ENCODE measurements around the gene ACR. TPM values are rescaled to one million over a fixed set of nuclear protein-coding genes. Genes with fewer than 3 reads are reported as not detected.

ACR gene
- total and polyA plus RNA-seq, 2 experiments from 2014 or later, result not detected

- Mint-ChIP-seq H3K27ac (no peak overlapping the region), H3K36me3 (ENCODE audit: low read depth) (no peaks in the 10 kb centered on the region; the same call in 2 of the 3 replicates), H3K4me1 (peaks cover 8% of the 10 kb centered on the region; the same call in 2 of the 3 replicates), H3K9me3 (no peaks in the 10 kb centered on the region), H3K27me3 (ENCODE audit: insufficient read depth, low read depth, poor library complexity) (peaks cover 27% of the 10 kb centered on the region), H3K4me3 (no peak overlapping the region)
- DNase-seq (ENCODE audit: low spot score) (no peak), ATAC-seq (no peak)
- Histone ChIP-seq H3K4me1 (ENCODE audit: insufficient read depth) (no peaks in the 10 kb centered on the region), H3K79me2 (replicated peaks; ENCODE audit: insufficient read depth) (no peaks in the 10 kb centered on the region), H4K20me1 (replicated peaks; ENCODE audit: insufficient read depth) (no peaks in the 10 kb centered on the region), H3K4me3 (no peak overlapping the region), H3K36me3 (ENCODE audit: insufficient read depth) (no peaks in the 10 kb centered on the region), H3K9me2 (ENCODE audit: insufficient read depth) (no peaks in the 10 kb centered on the region), H2AFZ (no peak overlapping the region), H3F3A (replicated peaks; ENCODE audit: low read depth) (no peaks in the 10 kb centered on the region), H3K27ac (ENCODE audit: low read depth) (no peak overlapping the region), H3K27me3 (ENCODE audit: insufficient read depth) (peaks cover 19% of the 10 kb centered on the region), H3K4me2 (no peak overlapping the region)
- TF ChIP-seq POLR2AphosphoS5 (IDR thresholded peaks at IDR 0.05; ENCODE audit: low read depth) (no peak), EZH2phosphoT487 (IDR thresholded peaks at IDR 0.05; ENCODE audit: unreplicated experiment) (no peak), CREB1 (CRISPR knock-in tag; IDR thresholded peaks at IDR 0.05; ENCODE audit: low read depth) (no peak), ZNF462 (CRISPR knock-in tag; IDR thresholded peaks at IDR 0.05) (no peak), NANOG (IDR thresholded peaks at IDR 0.05; ENCODE audit: borderline replicate concordance) (no peak), ZNF331 (CRISPR knock-in tag; IDR thresholded peaks at IDR 0.05; ENCODE audit: low read depth) (no peak), ZNF114 (CRISPR knock-in tag; IDR thresholded peaks at IDR 0.05) (no peak), REST (IDR thresholded peaks at IDR 0.05; ENCODE audit: unreplicated experiment) (no peak), JUNB (IDR thresholded peaks at IDR 0.05; ENCODE audit: unreplicated experiment) (no peak), STAT1 (IDR thresholded peaks at IDR 0.05; ENCODE audit: unreplicated experiment) (no peak), EZH2 (IDR thresholded peaks at IDR 0.05; ENCODE audit: low read depth, unreplicated experiment) (no peak), CTCF (conservative IDR thresholded peaks at IDR 0.05; ENCODE audit: low read depth in 2 of 2) (no peak), ETS1 (IDR thresholded peaks at IDR 0.05) (no peak)
Observed at GRCh38 chr22:50701428-50702154, 36.4 kb upstream of the ACR start.
